Effector CD4-positive, alpha-beta T cell (primary cell): ENCODE measurements around the gene ANO10.
"Not testable (repeated sequence)": the region's sequence is repeated elsewhere in the genome, so short reads cannot be mapped to it uniquely, and the experiment has no call there.

Source experiments
- DNase-seq: peaks from one replicate; pipeline ENCODE4 v3.0.0-alpha.2; 2020

The ANO10 gene

GRCh38 chr3:43580181-43580580 is 41.6 kb downstream of the ANO10 start:
- DNase-seq: no peak

DNA sequence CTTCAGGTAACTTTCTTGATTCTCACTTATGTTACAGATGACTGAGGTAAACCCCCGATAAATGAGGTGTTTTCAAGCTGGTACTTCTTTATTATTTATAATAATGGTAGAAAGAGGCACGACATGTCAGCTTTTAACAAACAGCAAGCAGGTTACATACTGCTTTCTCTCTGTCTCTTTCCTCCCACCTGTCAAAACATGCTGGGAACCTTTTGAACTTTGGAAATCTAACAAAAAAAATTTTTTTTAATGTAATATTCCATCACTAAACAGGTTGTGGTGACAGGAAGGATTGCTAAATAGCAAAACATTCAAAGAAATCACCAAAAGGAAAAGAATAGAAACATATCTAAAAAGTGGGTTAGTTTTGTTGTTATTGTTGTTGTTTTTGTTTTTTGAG is 48.2 kb downstream of the ANO10 start:
- DNase-seq: no peak

DNA sequence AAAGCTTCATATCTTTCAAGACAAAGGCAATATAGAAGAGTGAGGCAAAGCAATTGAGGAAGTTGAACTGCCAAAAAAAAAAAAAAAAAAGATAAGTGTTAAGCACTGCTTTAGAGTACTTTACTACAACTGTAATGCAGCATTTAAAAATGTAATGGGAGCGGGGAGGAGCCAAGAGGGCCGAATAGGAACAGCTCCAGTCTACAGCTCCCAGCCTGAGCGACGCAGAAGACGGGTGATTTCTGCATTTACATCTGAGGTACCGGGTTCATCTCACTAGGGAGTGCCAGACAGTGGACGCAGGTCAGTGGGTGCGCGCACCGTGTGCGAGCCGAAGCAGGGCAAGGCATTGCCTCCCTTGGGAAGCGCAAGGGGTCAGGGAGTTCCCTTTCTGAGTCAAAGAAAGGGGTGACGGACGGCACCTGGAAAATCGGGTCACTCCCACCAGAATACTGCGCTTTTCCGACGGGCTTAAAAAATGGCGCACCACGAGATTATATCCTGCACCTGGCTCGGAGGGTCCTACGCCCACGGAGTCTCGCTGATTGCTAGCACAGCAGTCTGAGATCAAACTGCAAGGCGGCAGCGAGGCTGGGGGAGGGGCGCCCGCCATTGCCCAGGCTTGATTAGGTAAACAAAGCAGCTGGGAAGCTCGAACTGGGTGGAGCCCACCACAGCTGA is 56.0 kb downstream of the ANO10 start:
- DNase-seq: not testable (repeated sequence)

DNA sequence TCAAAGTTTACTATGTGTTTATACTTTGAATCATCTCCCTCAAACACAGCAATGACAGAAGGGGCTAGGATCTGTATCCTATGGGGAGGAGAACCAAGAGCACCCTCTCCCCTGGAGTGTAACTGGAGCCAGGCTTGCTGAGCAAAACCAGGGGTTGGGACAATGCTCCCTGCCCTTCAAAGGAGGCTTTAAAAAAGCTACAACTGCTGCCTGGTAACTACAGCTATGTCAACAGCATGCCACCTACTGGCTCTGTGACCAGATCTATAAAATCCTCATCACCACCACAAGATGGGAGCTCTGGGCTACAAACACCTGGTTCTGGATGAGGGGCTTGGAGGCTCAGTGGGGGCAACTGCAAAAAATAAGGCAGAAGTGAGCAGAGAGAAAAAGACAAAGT is 61.9 kb downstream of the ANO10 start:
- DNase-seq: no peak

DNA sequence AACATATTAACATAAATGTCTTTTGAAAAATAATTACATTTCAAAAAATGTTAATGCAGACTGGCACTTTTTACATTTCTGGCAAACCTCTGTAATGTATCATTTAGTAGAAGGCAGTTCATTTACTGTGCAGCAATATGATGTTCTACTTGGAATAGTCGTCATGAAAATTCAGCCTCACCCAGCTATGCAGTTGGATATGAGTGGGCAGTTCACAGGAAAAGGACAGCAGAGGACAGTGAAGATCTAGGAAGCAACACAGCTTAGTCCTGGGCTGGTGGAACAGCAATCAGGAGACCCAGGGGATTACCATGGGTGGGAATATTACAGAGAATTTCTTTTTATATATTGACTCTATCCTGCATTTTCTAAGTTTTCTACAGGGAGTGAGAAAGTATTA is 63.6 kb downstream of the ANO10 start:
- no peak for DNase-seq

DNA sequence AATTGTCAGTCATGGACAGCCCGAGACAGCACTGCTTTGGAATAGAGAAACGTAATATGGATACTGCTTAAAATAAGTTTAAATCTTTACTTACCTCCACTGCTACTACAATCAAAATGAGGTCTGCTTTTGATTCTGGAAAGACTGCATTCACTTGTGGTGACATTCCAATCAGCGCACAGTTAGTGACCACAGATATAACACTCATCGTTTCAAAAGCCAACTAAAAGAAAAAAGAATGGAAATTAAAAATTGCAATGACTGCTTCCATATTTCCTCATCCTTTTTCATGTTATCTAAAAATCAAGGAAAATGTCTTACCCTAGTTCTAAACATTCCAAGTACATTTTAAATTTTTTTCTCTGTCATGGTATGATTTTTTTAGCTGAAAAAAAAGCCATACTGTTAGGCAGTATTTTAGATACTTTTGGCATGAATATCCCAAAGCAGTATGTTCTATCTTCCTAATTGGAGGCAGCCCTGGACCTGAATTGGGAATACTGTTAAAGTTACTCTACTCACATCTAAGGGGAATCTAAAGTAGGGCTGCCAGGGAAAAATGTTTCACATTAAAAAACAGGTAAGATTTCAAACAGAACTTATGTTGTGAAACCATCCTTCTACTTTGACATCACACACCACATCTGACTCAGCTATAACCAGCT is 72.1 kb downstream of the ANO10 start:
- no peak for DNase-seq

DNA sequence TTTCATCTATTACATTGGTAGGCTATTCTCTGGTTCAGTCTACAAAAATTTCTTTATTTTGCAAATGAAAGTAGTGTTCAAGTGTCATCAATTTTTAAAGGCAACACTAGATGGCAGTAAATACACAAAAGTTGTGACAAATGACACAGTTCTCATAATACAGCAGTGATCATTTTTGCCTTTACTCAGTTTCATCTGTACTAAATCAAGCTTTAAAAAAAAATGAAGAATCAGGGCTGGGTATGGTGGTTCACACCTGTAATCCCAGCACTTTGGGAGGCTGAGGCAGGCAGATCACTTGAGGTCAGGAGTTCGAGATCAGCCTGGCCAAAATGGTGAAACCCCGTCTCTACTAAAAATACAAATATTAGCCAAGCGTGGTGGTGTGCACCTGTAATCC is 77.5 kb downstream of the ANO10 start:
- not testable (repeated sequence) for DNase-seq

DNA sequence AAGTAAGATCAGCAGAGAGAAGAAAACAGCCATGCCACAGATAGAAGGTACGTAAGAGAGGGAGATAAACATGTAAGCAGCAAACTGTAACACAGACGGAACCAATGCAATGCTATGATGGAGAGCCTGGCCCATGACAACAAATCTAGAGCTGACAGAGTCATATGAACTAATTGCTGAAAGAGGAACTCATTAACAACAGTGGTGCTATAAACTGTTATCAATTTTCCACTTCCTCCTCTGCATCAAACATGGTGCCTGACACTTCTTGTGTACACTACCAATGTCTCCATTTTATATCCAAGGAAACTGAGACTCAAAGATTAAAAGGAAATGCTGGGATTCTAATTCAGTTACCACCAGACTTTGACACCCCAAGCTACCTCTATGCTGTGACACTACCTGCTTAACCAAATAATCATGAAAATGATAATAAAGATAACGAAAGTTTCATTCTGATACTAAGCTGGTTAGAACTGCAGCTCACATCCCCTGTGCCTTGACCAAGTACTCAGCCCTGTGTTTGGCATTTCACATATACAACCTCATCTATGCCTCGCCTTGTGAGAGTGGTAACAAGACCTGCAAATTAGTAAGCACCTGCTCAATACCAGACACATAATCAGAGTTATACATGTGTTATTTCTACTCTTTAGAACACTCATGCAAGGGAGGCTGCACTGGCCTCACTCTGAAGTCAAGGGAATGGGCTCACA is 79.3 kb downstream of the ANO10 start:
- no peak for DNase-seq

DNA sequence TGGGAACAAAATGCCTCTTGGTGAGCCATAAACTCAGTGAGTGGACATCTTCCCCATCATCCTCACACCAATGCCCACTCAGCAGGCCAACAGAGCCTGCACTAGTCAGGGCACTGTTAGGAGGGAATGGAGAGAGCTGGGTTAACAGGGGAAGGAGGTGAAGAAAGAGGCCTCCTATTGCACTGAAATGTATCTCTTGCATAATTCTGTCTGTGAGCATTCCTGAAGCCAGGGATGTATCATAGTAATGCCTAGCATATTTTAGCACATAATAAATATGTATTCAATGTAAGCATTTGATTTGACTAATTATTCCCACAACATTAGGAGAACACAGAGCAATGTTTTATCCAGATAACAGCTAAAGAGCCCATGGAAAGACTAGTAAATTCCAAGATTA is 81.2 kb downstream of the ANO10 start:
- DNase-seq: no peak

- DNase-seq: no peak
Observed at GRCh38 chr3:43539321-43539720, 82.5 kb downstream of the ANO10 start.

GRCh38 chr3:43537225-43537624 is 84.6 kb downstream of the ANO10 start:
- DNase-seq: no peak

DNA sequence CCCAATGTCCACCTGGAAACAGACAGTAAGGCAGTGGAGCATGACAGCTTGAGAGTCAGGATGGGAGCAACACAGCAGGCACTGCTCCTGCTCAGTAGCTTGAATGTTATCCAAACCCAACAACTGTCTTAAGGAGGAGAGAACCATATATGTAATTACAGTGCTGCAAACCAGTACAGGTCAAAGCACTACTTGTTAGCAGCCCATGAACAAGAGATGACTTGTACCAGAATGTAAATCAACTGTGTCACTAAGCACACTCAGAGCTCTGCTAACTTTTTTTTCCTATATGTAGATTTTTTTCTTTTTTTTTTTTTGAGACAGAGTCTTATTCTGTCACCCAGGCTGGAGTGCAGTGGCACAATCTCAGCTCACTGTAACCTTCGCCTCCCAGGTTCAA is 87.1 kb downstream of the ANO10 start:
- DNase-seq: no peak

GRCh38 chr3:43533009-43533408 is 88.8 kb downstream of the ANO10 start:
- DNase-seq: no peak

DNA sequence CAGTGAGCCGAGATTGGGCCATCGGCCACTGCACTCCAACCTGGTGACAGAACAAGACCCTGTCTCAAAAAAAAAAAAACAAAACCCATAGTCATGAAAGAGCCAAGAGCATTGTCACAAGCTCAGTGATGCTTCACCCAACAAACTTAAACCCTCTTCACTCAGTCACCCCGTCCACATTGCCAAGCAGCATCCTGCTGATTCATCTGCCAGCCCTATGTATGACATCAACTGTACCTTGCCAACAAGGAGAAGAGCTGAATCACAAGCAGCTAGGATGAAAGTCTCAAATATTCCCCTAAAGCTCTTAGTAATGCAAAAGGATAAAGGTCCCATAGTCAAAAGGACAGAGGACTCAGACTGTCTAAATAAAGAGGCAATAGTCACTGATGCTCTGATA is 90.0 kb downstream of the ANO10 start:
- no peak for DNase-seq

DNA sequence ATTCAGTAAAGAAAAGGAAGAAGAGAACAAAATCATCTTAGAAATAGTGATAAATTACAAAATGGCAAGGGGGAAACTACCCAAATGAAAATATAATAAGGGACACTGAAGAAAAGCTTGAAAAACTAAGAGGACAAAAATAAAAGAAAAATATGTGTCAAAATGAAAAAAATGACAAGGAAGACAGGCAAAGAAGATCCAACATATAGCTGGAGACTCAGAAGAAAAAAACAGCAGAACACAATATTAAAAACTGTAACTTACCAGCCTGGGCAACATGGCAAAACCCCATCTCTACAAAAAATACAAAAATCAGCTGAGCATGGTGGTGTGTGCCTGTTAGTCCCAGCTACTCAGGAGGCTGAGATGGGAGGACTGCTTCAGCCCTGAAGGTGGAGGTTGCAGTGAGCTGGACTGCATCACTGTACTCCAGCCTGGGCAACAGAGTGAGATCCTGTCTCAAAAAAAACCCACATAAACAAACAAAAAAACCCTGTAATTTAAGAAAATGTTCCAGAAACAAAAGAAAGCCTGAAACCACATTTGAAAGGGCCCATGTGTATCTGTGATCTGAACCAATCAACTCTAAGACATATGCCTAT is 93.2 kb downstream of the ANO10 start:
- DNase-seq: no peak

DNA sequence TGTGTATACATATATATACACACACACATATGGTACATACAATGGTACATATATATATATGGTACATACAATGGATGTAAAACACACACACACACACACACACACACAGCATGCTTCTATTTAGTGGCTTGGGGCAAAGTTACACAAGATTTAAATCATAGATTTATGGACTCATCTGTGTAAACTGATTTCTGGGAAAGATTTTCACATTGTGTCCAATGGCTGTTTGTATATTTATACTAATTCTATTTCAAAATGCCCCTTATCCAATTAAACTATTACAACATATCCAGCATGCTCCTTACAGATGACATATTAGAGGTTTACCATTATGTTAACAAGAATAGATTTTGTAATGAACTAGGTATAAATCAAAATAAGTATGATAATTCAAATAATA is 94.9 kb downstream of the ANO10 start:
- no peak for DNase-seq

GRCh38 chr3:43525941-43526607 is 95.7 kb downstream of the ANO10 start:
- DNase-seq: no peak

DNA sequence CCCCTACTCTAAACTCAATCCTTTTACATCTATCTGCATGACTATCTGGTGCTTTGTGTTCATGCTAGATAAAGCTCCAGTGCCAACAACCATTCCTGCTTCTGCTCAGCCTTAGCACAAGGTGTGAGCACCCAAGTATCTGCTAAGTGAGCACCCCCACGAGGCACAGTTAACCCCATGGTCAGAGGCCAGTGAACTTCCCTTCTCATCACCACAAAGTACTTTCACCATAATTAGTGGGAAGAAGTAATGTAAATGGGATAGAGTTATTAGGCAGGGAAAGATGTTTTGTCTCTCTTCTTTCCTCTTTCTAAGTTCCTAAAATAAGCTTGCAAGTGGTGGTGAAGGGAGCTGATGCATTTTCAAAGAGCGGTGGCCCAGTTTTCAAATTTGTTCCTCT is 96.4 kb downstream of the ANO10 start:
- no peak for DNase-seq

DNA sequence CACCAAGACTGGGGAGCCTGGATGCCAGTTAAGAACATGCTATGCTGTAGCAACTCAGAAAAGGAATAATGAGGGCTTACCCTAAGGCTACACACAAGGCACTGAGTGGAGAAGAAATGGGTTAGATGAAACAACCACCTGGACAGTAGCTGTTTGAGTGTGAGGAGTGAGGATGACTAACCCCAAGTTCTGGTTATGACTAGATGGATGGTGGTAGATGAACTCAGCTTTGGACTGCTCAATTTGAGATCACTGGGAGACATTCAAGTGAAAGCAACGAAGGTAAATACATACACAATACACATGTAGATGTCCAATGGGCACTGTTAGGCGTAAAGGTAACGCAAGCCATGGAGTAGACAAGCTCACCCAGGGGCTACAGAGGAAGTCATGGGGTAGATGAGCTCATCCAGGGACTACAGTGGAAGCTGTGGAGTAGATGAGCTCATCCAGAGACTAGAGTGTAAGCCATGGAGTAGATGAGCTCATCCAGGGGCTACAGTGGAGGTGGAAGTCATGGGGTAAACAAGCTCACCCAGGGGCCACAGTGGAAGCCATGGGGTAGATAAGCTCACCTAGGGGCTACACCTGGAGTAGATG is 98.3 kb downstream of the ANO10 start:
- no peak for DNase-seq

GRCh38 chr3:43522727-43523362 is 99.0 kb downstream of the ANO10 start:
- DNase-seq: no peak

DNA sequence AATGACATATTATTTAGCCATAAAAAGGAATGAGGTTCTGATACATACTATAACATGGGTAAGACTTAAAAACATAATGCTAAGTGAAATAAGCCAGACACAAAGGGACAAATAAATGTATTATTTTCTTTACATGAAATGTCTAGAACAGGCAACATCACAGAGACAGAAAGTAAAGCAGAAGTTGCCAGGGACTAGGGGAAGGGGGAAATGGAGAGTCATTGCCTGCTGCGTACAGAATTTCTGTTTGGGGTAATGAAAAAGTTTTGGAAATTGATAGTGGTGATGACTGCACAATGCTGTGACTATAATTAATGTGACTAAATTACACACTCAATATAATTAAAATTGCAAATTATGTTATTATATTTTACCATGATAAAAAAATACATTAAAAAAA is 99.9 kb downstream of the ANO10 start:
- no peak for DNase-seq

- not testable (repeated sequence) for DNase-seq
Observed at GRCh38 chr3:43518515-43518914, 103.3 kb downstream of the ANO10 start.
